ENCODE measurements around the gene DMRTC2. TPM values are rescaled to one million over a fixed set of nuclear protein-coding genes. Genes with fewer than 3 reads are reported as not detected.

DMRTC2 gene
- polyA plus RNA-seq, 1 donor (not counting 4 experiments of a cell fraction or from before 2014, with no cell fraction given) = not detected

GRCh38 chr19:41861116-41861768 is 16.4 kb downstream of the DMRTC2 start:
- FAIRE-seq (no peak), DNase-seq (ENCODE audit: low read depth, low spot score) (no peak)
- Histone ChIP-seq H3K9me3 (ENCODE audit: control insufficient read depth, low read depth, low read length) (no peaks in the 10 kb centered on the region), H3K4me1 (ENCODE audit: control insufficient read depth, extremely low read depth, insufficient read depth, low read length) (peaks cover 28% of the 10 kb centered on the region), H4K20me1 (ENCODE audit: control insufficient read depth, extremely low read depth, insufficient read depth, low read length) (peaks cover 30% of the 10 kb centered on the region), H3K4me3 (ENCODE audit: control insufficient read depth in 2 of 3, extremely low read depth in 1 of 3, insufficient read depth in 2 of 3, low read depth in 1 of 3, low read length in 3 of 3) (peak overlapping the region; percentile 93 to 99 (median 97)), H3K36me3 (ENCODE audit: control insufficient read depth in 2 of 2, extremely low read depth in 1 of 2, insufficient read depth in 2 of 2, low read length in 2 of 2) (peaks cover 35 to 51% of the 10 kb centered on the region in 2 experiments), H3K9me1 (ENCODE audit: control insufficient read depth, extremely low read depth, insufficient read depth, low read length) (peaks cover 4% of the 10 kb centered on the region), H3K27me3 (ENCODE audit: control insufficient read depth, extremely low read depth, insufficient read depth, low read length) (no peaks in the 10 kb centered on the region), H3K79me2 (ENCODE audit: control insufficient read depth, insufficient read depth, low read length) (peaks cover 58% of the 10 kb centered on the region), H3K4me2 (ENCODE audit: control insufficient read depth, extremely low read depth, insufficient read depth, low read depth, low read length) (peak overlapping the region; percentile 100), H2AFZ (ENCODE audit: control insufficient read depth, low read length) (no peak overlapping the region), H3K9ac (ENCODE audit: control insufficient read depth, extremely low read depth, insufficient read depth, low read length) (peak overlapping the region; percentile 99), H3K27ac (ENCODE audit: control insufficient read depth, insufficient read depth, low read length) (peak overlapping the region; percentile 94)
- TF ChIP-seq CTCF (optimal IDR thresholded peaks at IDR 0.05 in 1 of 3, IDR thresholded peaks at IDR 0.05 in 1 of 3, conservative IDR thresholded peaks at IDR 0.05 in 1 of 3; ENCODE audit: extremely low read depth in 1 of 3, insufficient read depth in 2 of 3, low read length in 3 of 3) (no peak), EZH2 (IDR thresholded peaks at IDR 0.05; ENCODE audit: low read length) (no peak)
- dilution Hi-C loops (cut with MboI; ENCODE audit: extremely low pct_ligation_motif_present, low sequenced_read_pairs) = no loop called here

GRCh38 chr19:41861846-41862245 is 17.0 kb downstream of the DMRTC2 start:
- peaks cover 32% of the 10 kb centered on the region for H4K20me1 ChIP-seq (ENCODE audit: control insufficient read depth, extremely low read depth, insufficient read depth, low read length)
- FAIRE-seq = no peak

More at GRCh38 chr19:41861846-41862245, 17.0 kb downstream of the DMRTC2 start:
- Histone ChIP-seq H3K9me3 (ENCODE audit: control insufficient read depth, low read depth, low read length) (no peaks in the 10 kb centered on the region), H3K4me2 (ENCODE audit: control insufficient read depth, extremely low read depth, insufficient read depth, low read depth, low read length) (peak overlapping the region; percentile 100), H3K79me2 (ENCODE audit: control insufficient read depth, insufficient read depth, low read length) (peaks cover 63% of the 10 kb centered on the region), H3K4me1 (ENCODE audit: control insufficient read depth, extremely low read depth, insufficient read depth, low read length) (peaks cover 28% of the 10 kb centered on the region), H3K36me3 (ENCODE audit: control insufficient read depth in 2 of 2, extremely low read depth in 1 of 2, insufficient read depth in 2 of 2, low read length in 2 of 2) (peaks cover 38 to 54% of the 10 kb centered on the region in 2 experiments), H2AFZ (ENCODE audit: control insufficient read depth, low read length) (no peak overlapping the region), H3K27me3 (ENCODE audit: control insufficient read depth, extremely low read depth, insufficient read depth, low read length) (no peaks in the 10 kb centered on the region), H3K4me3 (ENCODE audit: control insufficient read depth in 2 of 3, extremely low read depth in 1 of 3, insufficient read depth in 2 of 3, low read depth in 1 of 3, low read length in 3 of 3) (peak overlapping the region; percentile 93 to 99 (median 97)), H3K9ac (ENCODE audit: control insufficient read depth, extremely low read depth, insufficient read depth, low read length) (peak overlapping the region; percentile 99), H3K9me1 (ENCODE audit: control insufficient read depth, extremely low read depth, insufficient read depth, low read length) (peaks cover 4% of the 10 kb centered on the region), H3K27ac (ENCODE audit: control insufficient read depth, insufficient read depth, low read length) (peak overlapping the region; percentile 94)
- TF ChIP-seq EZH2 (IDR thresholded peaks at IDR 0.05; ENCODE audit: low read length) (no peak), CTCF (optimal IDR thresholded peaks at IDR 0.05 in 1 of 3, IDR thresholded peaks at IDR 0.05 in 1 of 3, conservative IDR thresholded peaks at IDR 0.05 in 1 of 3; ENCODE audit: extremely low read depth in 1 of 3, insufficient read depth in 2 of 3, low read length in 3 of 3) (no peak)
- dilution Hi-C loops (cut with MboI; ENCODE audit: extremely low pct_ligation_motif_present, low sequenced_read_pairs) = no loop called here
- no peak for DNase-seq (ENCODE audit: low read depth, low spot score)

Measured in keratinocyte (primary cell).